ENCODE measurements around the gene MTSS2.

Gene MTSS2

DNA sequence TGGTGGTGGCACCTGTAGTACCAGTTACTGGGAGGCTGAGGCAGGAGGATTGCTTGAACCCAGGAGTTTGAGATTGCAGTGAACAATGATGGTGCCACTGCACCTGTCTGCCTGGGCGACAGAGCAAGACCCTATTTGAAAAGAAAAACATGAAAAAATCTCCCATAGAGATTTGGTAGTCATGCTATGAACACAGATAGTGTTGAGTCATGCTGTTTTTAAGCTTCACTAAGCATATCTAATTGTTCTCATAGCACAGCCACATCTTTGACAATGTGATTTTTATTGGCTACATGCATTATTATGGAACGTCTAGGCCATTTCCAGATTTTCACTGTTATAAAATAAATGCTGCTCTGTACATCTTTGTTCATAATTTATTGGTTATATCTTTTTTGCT lies 33.5 kb downstream of the MTSS2 start:
- DNase-seq (ENCODE audit: low spot score), result no peak
- in situ Hi-C loops (cut with MboI; ENCODE audit: low pct_unique_long_range_greater_than_20kb, low sequenced_read_pairs, unreplicated experiment), result no loop called here
- TF ChIP-seq, protein P1, sequence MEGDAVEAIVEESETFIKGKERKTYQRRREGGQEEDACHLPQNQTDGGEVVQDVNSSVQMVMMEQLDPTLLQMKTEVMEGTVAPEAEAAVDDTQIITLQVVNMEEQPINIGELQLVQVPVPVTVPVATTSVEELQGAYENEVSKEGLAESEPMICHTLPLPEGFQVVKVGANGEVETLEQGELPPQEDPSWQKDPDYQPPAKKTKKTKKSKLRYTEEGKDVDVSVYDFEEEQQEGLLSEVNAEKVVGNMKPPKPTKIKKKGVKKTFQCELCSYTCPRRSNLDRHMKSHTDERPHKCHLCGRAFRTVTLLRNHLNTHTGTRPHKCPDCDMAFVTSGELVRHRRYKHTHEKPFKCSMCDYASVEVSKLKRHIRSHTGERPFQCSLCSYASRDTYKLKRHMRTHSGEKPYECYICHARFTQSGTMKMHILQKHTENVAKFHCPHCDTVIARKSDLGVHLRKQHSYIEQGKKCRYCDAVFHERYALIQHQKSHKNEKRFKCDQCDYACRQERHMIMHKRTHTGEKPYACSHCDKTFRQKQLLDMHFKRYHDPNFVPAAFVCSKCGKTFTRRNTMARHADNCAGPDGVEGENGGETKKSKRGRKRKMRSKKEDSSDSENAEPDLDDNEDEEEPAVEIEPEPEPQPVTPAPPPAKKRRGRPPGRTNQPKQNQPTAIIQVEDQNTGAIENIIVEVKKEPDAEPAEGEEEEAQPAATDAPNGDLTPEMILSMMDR (IDR thresholded peaks at IDR 0.05; ENCODE audit: extremely low read depth, insufficient read depth, missing control alignments), result no peak

GRCh38 chr16:70651524-70651923 lies 34.3 kb downstream of the MTSS2 start:
- in situ Hi-C loops (cut with MboI; ENCODE audit: low pct_unique_long_range_greater_than_20kb, low sequenced_read_pairs, unreplicated experiment), result no loop called here
- TF ChIP-seq, protein P1 (IDR thresholded peaks at IDR 0.05; ENCODE audit: extremely low read depth, insufficient read depth, missing control alignments), result no peak
- no peak for DNase-seq (ENCODE audit: low spot score)

- DNase-seq (ENCODE audit: low spot score), result no peak
- TF ChIP-seq, protein P1 (IDR thresholded peaks at IDR 0.05; ENCODE audit: extremely low read depth, insufficient read depth, missing control alignments), result no peak
- in situ Hi-C loops (cut with MboI; ENCODE audit: low pct_unique_long_range_greater_than_20kb, low sequenced_read_pairs, unreplicated experiment), result no loop called here
Observed at GRCh38 chr16:70650216-70650615, 35.6 kb downstream of the MTSS2 start.

- in situ Hi-C loops (cut with MboI; ENCODE audit: low pct_unique_long_range_greater_than_20kb, low sequenced_read_pairs, unreplicated experiment), result no loop called here
- TF ChIP-seq, protein P1 (IDR thresholded peaks at IDR 0.05; ENCODE audit: extremely low read depth, insufficient read depth, missing control alignments), result no peak
- no peak for DNase-seq (ENCODE audit: low spot score)
Observed at GRCh38 chr16:70649300-70649699, 36.6 kb downstream of the MTSS2 start.

- in situ Hi-C loops (cut with MboI; ENCODE audit: low pct_unique_long_range_greater_than_20kb, low sequenced_read_pairs, unreplicated experiment), result no loop called here
- TF ChIP-seq, protein P1 (IDR thresholded peaks at IDR 0.05; ENCODE audit: extremely low read depth, insufficient read depth, missing control alignments), result no peak
- no peak for DNase-seq (ENCODE audit: low spot score)
Observed at GRCh38 chr16:70648606-70649005, 37.2 kb downstream of the MTSS2 start.

GRCh38 chr16:70647441-70648359 lies 38.2 kb downstream of the MTSS2 start:
- in situ Hi-C loops (cut with MboI; ENCODE audit: low pct_unique_long_range_greater_than_20kb, low sequenced_read_pairs, unreplicated experiment), result no loop called here
- TF ChIP-seq, protein P1 (IDR thresholded peaks at IDR 0.05; ENCODE audit: extremely low read depth, insufficient read depth, missing control alignments), result no peak
- no peak for DNase-seq (ENCODE audit: low spot score)

Data from GM13977 (cell line).